Fibroblast of mammary gland (primary cell): ENCODE results near the gene STAT1.
A peak's percentile ranks its signal among the peaks of the same experiment; 100 is the strongest.
"Not testable (repeated sequence)": the region's sequence is repeated elsewhere in the genome, so short reads cannot be mapped to it uniquely, and the experiment has no call there.

Source experiments
- DNase-seq: peaks from one replicate; pipeline ENCODE4 v3.0.0-alpha.2; 2010; ENCODE audit warnings: low read depth
- H3K4me3 ChIP-seq: 2 replicates; pipeline ENCODE4 v1.5.1; 2011; ENCODE audit warnings: low read depth, mild to moderate bottlenecking, low read length, moderate library complexity; ENCODE audit not compliant: control insufficient read depth
- TF ChIP-seq, protein P1 (sequence below): conservative IDR thresholded peaks from 2 replicates; pipeline ENCODE4 v1.5.1; 2011; ENCODE audit warnings: low read depth, low read length, inconsistent platforms; ENCODE audit not compliant: control insufficient read depth, insufficient read depth

STAT1 gene

GRCh38 chr2:190965580-190966222 is 48.3 kb downstream of the STAT1 start:
- no peak overlapping the region for H3K4me3 ChIP-seq
- DNase-seq: no peak
- TF ChIP-seq, protein P1, sequence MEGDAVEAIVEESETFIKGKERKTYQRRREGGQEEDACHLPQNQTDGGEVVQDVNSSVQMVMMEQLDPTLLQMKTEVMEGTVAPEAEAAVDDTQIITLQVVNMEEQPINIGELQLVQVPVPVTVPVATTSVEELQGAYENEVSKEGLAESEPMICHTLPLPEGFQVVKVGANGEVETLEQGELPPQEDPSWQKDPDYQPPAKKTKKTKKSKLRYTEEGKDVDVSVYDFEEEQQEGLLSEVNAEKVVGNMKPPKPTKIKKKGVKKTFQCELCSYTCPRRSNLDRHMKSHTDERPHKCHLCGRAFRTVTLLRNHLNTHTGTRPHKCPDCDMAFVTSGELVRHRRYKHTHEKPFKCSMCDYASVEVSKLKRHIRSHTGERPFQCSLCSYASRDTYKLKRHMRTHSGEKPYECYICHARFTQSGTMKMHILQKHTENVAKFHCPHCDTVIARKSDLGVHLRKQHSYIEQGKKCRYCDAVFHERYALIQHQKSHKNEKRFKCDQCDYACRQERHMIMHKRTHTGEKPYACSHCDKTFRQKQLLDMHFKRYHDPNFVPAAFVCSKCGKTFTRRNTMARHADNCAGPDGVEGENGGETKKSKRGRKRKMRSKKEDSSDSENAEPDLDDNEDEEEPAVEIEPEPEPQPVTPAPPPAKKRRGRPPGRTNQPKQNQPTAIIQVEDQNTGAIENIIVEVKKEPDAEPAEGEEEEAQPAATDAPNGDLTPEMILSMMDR: no peak

DNA sequence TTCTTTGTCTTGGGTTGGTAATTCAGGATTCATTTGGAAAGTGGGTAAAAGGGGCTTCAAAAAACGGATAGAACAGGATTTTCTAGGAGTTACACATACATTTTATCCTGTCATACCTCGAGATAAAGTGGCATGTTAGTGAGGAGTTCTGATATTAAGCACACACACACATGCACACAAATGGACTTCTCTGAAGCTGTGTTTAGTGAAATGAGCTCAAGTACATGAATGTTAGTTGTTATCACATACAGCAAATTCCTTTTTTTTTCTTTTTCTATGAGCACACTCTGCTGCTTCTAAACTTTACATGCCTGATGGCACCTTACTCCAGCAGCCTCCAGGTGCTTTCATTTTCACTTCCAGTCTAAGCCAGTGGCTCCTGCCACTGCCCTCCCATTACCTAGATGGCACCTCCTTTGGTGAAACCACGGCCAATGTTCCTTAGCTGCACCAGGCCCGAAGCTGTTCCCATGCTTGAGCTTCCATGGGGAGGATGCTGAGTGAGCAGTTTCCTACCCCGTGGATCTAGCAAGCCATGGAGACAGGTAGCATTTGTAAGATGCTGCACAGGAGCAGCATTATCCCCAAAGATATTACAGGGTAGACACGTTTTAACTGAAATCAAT is 49.7 kb downstream of the STAT1 start:
- no peak overlapping the region for H3K4me3 ChIP-seq
- TF ChIP-seq, protein P1: no peak
- DNase-seq: no peak

GRCh38 chr2:190963088-190963487 is 50.9 kb downstream of the STAT1 start:
- TF ChIP-seq, protein P1: no peak
- no peak overlapping the region for H3K4me3 ChIP-seq
- DNase-seq: no peak

DNA sequence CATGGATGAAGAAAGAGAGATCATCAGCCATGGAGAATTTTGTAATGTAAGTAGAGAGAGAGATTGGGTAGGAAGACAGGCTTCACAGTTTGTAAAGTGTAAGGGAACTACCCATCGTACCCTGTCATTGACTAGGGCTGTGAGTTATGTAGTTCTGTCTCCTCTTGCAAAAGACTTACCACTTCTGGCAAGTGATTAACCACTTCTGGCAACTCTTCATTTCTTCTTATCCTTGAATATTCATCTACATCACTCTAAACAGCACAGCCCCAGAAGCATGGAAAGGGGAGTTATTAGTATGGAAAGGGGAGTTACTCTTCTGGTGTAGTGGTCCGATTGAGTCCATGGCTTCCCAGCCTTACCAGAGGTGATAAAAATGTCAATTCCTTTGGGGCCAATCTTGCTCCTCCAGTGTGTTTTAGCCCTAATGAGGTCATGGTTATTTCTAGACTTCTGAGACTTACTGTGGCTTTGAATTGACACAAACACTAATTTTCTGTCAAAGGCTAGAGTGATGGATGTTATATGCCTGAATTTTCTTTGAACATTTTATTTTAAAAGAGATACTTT is 52.0 kb downstream of the STAT1 start:
- DNase-seq: peak; percentile 60
- TF ChIP-seq, protein P1: no peak
- no peak overlapping the region for H3K4me3 ChIP-seq

- DNase-seq, H3K4me3 ChIP-seq: not testable (repeated sequence)
Observed at GRCh38 chr2:190961117-190961516, 52.9 kb downstream of the STAT1 start.

DNA sequence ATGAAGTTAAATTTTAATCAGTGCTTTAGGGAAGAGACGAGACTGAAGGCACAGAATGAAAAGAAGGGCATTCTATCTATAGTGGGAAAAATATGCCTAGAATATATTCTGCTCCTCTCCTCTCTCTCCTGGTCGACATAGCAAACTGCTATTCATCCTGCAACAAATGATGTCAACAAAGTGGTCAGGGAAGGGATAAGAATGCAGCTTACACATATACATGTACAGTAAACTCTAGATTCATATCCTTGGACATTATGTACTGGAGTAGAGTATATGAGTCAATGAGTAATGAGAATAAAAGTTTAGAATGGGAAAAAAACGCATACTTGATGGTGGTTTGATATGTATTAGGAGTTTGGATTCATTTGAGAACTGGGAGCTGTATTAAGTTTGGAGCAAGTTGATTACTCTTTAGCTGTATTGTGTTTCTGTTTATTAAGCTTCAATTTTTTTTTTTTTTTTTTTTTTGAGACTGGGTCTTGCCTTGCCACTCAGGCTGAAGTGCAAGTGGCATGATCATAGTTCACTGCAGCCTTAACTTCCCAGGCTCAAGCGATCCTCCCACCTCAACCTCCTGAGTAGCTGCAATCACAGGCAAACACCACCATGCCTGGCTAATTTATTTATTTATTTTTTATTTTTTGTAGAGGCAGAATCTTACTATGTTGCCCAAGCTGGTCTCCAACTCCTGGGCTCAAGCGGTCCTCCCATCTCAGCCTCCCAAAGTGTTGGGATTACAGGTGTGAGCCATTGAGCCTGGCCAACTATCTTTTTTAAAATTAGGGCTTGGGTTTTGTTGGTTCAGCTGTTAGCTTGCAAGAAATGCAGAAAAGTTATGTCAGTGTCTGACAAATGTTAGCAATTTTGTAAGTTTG is 53.8 kb downstream of the STAT1 start:
- TF ChIP-seq, protein P1: no peak
- no peak overlapping the region for H3K4me3 ChIP-seq
- DNase-seq: peak; percentile 47
